Right atrium auricular region (tissue), 2 donors: ENCODE results near the gene DMXL1. TPM values are rescaled to one million over a fixed set of nuclear protein-coding genes. Genes with fewer than 3 reads are reported as not detected.
A peak's percentile ranks its signal among the peaks of the same experiment; 100 is the strongest.
"Not testable (repeated sequence)": the region's sequence is repeated elsewhere in the genome, so short reads cannot be mapped to it uniquely, and the experiment has no call there.

ENCODE experiments used
- DNase-seq: peaks from one replicate; pipeline ENCODE4 v3.0.0-alpha.2; 2019; ENCODE audit warnings: low spot score
- H3K27ac ChIP-seq, 2 donors: fragments of 200-600 bp; sonication (generic); 1 replicate in 1 of 2; 2 replicates in 1 of 2; pipeline ENCODE4 v1.5.1; 2016 to 2019
- H3K27me3 ChIP-seq, 2 donors: fragments of 200-600 bp; sonication (generic); one replicate each; pipeline versions ENCODE4 v1.5.1 to v1.6.0; 2017 to 2019
- H3K36me3 ChIP-seq: fragments of 200-600 bp; sonication (generic); one replicate; pipeline ENCODE4 v1.5.1; 2016
- H3K4me1 ChIP-seq, 2 donors: fragments of 200-600 bp; sonication (generic); one replicate each; pipeline versions ENCODE4 v1.5.1 to v1.6.0; 2017 to 2019
- H3K4me3 ChIP-seq, 2 donors: fragments of 200-600 bp; sonication (generic); 1 replicate in 1 of 2; 2 replicates in 1 of 2; pipeline ENCODE4 v1.5.1; 2017 to 2019; ENCODE audit warnings: mild to moderate bottlenecking in 1 of 2, moderate library complexity in 1 of 2
- H3K9me3 ChIP-seq, 2 donors: fragments of 200-600 bp; sonication (generic); one replicate each; pipeline ENCODE4 v1.5.1; 2019
- total RNA-seq, 2 donors: library from RNA; depleted of rRNA; stranded (reverse); fragments of >200 nt; gene quantifications; one replicate each; pipeline ENCODE4 v1.1.0, GENCODE V29; 2016
- TF ChIP-seq, protein P1 (sequence below), 2 donors: fragments of 200-600 bp; sonication (generic); IDR thresholded peaks; one replicate each; pipeline ENCODE4 v1.5.1; 2019; ENCODE audit warnings: antibody characterized with exemption in 2 of 2

The DMXL1 gene
- total RNA-seq, 2 donors from 2014 or later: 29.4 to 40.5 TPM

GRCh38 chr5:119071561-119071995 lies 691 bp downstream of the DMXL1 start:
- H3K36me3 ChIP-seq: no peaks in the 10 kb centered on the region
- H3K27ac ChIP-seq: peak overlapping the region; percentile 94 to 97
- H3K4me3 ChIP-seq: peak overlapping the region; percentile 80 to 94
- no peaks in the 10 kb centered on the region for H3K27me3 ChIP-seq
- peaks cover 0 to 35% of the 10 kb centered on the region in 2 donors for H3K4me1 ChIP-seq
- DNase-seq: no peak
- H3K9me3 ChIP-seq: no peaks in the 10 kb centered on the region
- TF ChIP-seq, protein P1, sequence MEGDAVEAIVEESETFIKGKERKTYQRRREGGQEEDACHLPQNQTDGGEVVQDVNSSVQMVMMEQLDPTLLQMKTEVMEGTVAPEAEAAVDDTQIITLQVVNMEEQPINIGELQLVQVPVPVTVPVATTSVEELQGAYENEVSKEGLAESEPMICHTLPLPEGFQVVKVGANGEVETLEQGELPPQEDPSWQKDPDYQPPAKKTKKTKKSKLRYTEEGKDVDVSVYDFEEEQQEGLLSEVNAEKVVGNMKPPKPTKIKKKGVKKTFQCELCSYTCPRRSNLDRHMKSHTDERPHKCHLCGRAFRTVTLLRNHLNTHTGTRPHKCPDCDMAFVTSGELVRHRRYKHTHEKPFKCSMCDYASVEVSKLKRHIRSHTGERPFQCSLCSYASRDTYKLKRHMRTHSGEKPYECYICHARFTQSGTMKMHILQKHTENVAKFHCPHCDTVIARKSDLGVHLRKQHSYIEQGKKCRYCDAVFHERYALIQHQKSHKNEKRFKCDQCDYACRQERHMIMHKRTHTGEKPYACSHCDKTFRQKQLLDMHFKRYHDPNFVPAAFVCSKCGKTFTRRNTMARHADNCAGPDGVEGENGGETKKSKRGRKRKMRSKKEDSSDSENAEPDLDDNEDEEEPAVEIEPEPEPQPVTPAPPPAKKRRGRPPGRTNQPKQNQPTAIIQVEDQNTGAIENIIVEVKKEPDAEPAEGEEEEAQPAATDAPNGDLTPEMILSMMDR (IDR thresholded peaks at IDR 0.05): no peak

DNA sequence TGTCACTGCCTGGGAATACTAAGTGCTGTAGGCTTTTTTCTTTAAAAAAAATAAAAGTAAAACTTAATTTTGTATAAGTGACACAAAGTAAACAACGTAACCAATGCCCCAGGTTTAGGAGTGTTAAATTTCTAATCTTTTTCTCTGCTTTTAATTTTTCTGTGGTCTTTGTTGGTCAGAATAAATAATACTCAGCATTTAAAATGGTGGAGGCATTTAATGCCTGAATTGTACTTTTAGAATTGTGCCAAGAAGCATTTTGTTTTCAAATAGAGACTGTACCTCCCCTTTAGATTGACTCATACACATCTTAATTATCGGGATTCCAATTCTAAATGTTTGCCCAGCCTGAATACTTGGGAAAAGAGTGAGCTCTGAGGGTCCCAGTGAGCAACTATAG lies 1.6 kb downstream of the DMXL1 start:
- H3K9me3 ChIP-seq: no peaks in the 10 kb centered on the region
- no peak for DNase-seq
- H3K27me3 ChIP-seq: no peaks in the 10 kb centered on the region
- TF ChIP-seq, protein P1 (IDR thresholded peaks at IDR 0.05): no peak
- H3K4me1 ChIP-seq: peaks cover 0 to 35% of the 10 kb centered on the region in 2 donors
- no peaks in the 10 kb centered on the region for H3K36me3 ChIP-seq
- peak overlapping the region in 1 of 2 donors; percentile 80 for H3K4me3 ChIP-seq
- peak overlapping the region in 1 of 2 donors; percentile 97 for H3K27ac ChIP-seq

- H3K27me3 ChIP-seq, DNase-seq, H3K36me3 ChIP-seq, H3K9me3 ChIP-seq, H3K4me3 ChIP-seq, H3K27ac ChIP-seq: not testable (repeated sequence)
- peaks cover 0 to 45% of the 10 kb centered on the region in 2 donors for H3K4me1 ChIP-seq
Observed at GRCh38 chr5:119073746-119074337, 3.0 kb downstream of the DMXL1 start.

- Histone ChIP-seq H3K4me3 (no peak overlapping the region), H3K36me3 (no peaks in the 10 kb centered on the region), H3K27ac (no peak overlapping the region), H3K27me3 (no peaks in the 10 kb centered on the region), H3K4me1 (peaks cover 0 to 51% of the 10 kb centered on the region in 2 donors), H3K9me3 (no peaks in the 10 kb centered on the region)
- DNase-seq: no peak
- TF ChIP-seq, protein P1 (IDR thresholded peaks at IDR 0.05): no peak
Observed at GRCh38 chr5:119074419-119074818, 3.5 kb downstream of the DMXL1 start.

DNA sequence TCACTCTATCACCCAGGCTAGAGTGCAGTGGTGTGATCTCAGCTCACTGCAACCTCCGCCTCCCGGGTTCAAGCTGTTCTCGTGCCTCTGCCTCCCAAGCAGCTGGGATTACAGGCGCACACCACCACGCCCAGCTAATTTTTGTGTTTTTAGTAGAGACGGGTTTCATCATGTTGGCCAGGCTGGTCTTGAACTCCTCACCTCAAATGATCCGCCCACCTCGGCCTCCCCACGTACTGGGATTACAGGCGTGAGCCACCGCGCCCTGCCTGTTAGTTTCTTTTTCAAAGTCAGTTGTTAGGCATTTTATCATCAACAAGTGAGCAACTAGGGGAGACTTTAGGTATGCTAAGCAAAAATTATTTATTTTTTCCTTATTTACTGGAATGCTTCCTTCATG lies 4.4 kb downstream of the DMXL1 start:
- H3K9me3 ChIP-seq, DNase-seq, H3K27me3 ChIP-seq, H3K27ac ChIP-seq, H3K36me3 ChIP-seq, H3K4me3 ChIP-seq: not testable (repeated sequence)
- peaks cover 0 to 46% of the 10 kb centered on the region in 2 donors for H3K4me1 ChIP-seq

GRCh38 chr5:119076080-119076479 lies 5.2 kb downstream of the DMXL1 start:
- Histone ChIP-seq H3K9me3 (no peaks in the 10 kb centered on the region), H3K27me3 (no peaks in the 10 kb centered on the region), H3K4me1 (peaks cover 0 to 53% of the 10 kb centered on the region in 2 donors), H3K4me3 (no peak overlapping the region), H3K36me3 (no peaks in the 10 kb centered on the region), H3K27ac (no peak overlapping the region)
- TF ChIP-seq, protein P1 (IDR thresholded peaks at IDR 0.05): no peak
- DNase-seq: no peak

- H3K36me3 ChIP-seq: no peaks in the 10 kb centered on the region
- H3K4me1 ChIP-seq: peaks cover 0 to 45% of the 10 kb centered on the region in 2 donors
- H3K9me3 ChIP-seq: no peaks in the 10 kb centered on the region
- TF ChIP-seq, protein P1 (IDR thresholded peaks at IDR 0.05): no peak
- H3K4me3 ChIP-seq: no peak overlapping the region
- no peaks in the 10 kb centered on the region for H3K27me3 ChIP-seq
- DNase-seq: no peak
- H3K27ac ChIP-seq: no peak overlapping the region
Observed at GRCh38 chr5:119077444-119077843, 6.6 kb downstream of the DMXL1 start.
